Tibial nerve (tissue), 4 donors: ENCODE data around the gene FOXJ3. TPM values are rescaled to one million over a fixed set of nuclear protein-coding genes. Genes with fewer than 3 reads are reported as not detected.

Experiments
- DNase-seq, 2 donors: peaks; one replicate each; pipeline ENCODE4 v3.0.0-alpha.2; 2019; ENCODE audit warnings: low spot score in 2 of 2
- H3K27ac ChIP-seq, 4 donors: fragments of 200-600 bp; sonication (generic) in 3 of 4; one replicate each; pipeline ENCODE4 v1.5.1; 2017 to 2019; ENCODE audit warnings: mild to moderate bottlenecking in 1 of 4
- H3K27me3 ChIP-seq, 2 donors: fragments of 200-600 bp; sonication (generic) in 1 of 2; one replicate each; pipeline versions ENCODE4 v1.5.1 to v1.6.0; 2017 to 2019
- H3K36me3 ChIP-seq, 3 donors: fragments of 200-600 bp; sonication (generic); one replicate each; pipeline ENCODE4 v1.5.1; 2018 to 2019
- H3K4me1 ChIP-seq, 4 donors: fragments of 200-600 bp; sonication (generic) in 3 of 4; one replicate each; pipeline ENCODE4 v1.5.1; 2017 to 2019
- H3K4me3 ChIP-seq, 4 donors: fragments of 200-600 bp; sonication (generic) in 3 of 4; one replicate each; pipeline ENCODE4 v1.5.1; 2017 to 2019; ENCODE audit warnings: mild to moderate bottlenecking in 1 of 4, moderate library complexity in 1 of 4
- H3K9me3 ChIP-seq, 4 donors: fragments of 200-600 bp; sonication (generic) in 3 of 4; one replicate each; pipeline ENCODE4 v1.5.1; 2017 to 2019
- EP300 ChIP-seq, 2 donors: sonication (generic); formaldehyde crosslinking; IDR thresholded peaks; one replicate each; pipeline ENCODE4 v1.6.1; 2017; ENCODE audit warnings: antibody characterized with exemption in 2 of 2, mild to moderate bottlenecking in 1 of 2
- POLR2A ChIP-seq, 2 donors: fragments of 450-650 bp; IDR thresholded peaks; one replicate each; pipeline ENCODE4 v1.6.1; 2017; ENCODE audit warnings: antibody characterized with exemption in 2 of 2, mild to moderate bottlenecking in 2 of 2, moderate library complexity in 2 of 2
- WGBS, 2 donors: methylation state at CpG; one replicate each; pipeline ENCODE4 v1.1.5; 2018; 5-methylcytosine and 5-hydroxymethylcytosine counted together
- total RNA-seq, 4 donors: library from RNA; depleted of rRNA; stranded (reverse); fragments of >200 nt; gene quantifications; one replicate each; pipeline ENCODE4 v1.1.0, GENCODE V29; 2016
- TF ChIP-seq, protein P1 (sequence below), 5 experiments: fragments of 200-600 bp in 3 of 5; fragments of 450-650 bp in 2 of 5; sonication (generic) in 3 of 5; IDR thresholded peaks; one replicate each; pipeline ENCODE4 v1.5.1; 2016 to 2019; ENCODE audit warnings: antibody characterized with exemption in 5 of 5, mild to moderate bottlenecking in 3 of 5, moderate library complexity in 2 of 5

Gene FOXJ3
- total RNA-seq, 4 donors from 2014 or later = 42.7 to 68.1 (median 64.5) TPM

DNA sequence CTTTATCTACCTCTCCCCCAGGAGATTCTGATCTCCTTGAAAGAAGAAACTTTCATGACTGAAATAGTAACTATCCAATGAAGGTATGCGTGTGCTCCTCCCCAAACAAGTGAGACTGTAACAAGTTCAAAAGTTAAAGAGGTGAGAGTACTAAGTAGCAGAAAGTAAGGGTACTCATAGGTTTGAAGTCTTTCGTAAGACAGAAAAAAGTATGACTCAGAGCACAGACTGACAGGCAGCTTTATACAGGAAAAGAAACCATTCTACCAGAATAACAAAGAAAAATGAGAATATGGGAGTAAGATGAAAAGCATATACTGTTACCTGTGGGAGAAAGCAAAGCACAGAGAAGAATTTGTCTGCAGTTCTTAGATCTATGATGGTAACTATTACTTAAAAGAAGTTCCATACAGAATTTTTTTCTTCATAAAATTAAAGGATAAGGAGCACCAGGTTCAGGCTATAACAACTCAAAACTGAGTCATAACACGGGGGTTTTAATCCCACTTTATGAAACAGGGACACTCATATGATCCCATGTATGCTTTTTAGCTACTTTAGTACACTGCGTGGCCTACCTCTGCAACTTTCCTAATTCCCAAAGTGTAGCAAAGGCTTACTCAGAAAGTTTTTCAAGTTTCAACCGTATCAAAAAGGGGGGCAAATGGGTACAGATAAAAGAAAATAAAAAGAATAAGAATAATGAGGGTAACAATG lies 52.0 kb downstream of the FOXJ3 start:
- 72 to 88% methylated on average over 5 of the region's 5 CpGs for WGBS, 2 donors
- Histone ChIP-seq H3K27me3 (no peaks in the 10 kb centered on the region), H3K36me3 (no peaks in the 10 kb centered on the region), H3K9me3 (no peaks in the 10 kb centered on the region), H3K4me3 (no peak overlapping the region), H3K4me1 (peaks cover 0 to 22% (median 3%) of the 10 kb centered on the region in 4 donors), H3K27ac (no peak overlapping the region)
- TF ChIP-seq POLR2A (IDR thresholded peaks at IDR 0.05) (no peak), EP300 (IDR thresholded peaks at IDR 0.05) (no peak)
- TF ChIP-seq, protein P1, sequence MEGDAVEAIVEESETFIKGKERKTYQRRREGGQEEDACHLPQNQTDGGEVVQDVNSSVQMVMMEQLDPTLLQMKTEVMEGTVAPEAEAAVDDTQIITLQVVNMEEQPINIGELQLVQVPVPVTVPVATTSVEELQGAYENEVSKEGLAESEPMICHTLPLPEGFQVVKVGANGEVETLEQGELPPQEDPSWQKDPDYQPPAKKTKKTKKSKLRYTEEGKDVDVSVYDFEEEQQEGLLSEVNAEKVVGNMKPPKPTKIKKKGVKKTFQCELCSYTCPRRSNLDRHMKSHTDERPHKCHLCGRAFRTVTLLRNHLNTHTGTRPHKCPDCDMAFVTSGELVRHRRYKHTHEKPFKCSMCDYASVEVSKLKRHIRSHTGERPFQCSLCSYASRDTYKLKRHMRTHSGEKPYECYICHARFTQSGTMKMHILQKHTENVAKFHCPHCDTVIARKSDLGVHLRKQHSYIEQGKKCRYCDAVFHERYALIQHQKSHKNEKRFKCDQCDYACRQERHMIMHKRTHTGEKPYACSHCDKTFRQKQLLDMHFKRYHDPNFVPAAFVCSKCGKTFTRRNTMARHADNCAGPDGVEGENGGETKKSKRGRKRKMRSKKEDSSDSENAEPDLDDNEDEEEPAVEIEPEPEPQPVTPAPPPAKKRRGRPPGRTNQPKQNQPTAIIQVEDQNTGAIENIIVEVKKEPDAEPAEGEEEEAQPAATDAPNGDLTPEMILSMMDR (IDR thresholded peaks at IDR 0.05) = no peak
- no peak for DNase-seq

DNA sequence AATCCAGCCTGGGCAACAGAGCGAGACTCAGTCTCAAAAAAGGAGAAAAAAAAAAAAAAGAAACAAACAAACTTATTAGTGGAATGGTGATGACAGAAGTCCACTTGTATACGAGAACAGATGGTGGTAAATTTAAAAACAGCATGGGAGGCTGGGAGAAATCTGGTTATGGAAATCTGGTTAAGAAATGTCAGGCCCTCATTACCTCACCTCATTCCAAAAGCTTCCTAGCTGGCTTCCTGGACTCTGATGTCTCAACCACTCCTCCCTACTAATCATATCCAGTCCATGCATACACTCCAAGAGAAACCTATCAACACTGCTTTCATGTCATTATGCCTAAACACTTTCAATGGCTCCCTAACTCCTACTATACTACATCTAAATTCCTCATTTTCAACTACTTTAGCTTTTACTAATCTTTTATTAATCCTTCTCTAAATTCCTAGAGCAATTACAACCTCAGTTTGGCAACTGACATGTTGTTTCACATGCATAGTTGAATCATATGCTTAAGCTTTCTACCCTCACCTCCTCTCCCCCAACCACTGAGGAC lies 52.9 kb downstream of the FOXJ3 start:
- Histone ChIP-seq H3K9me3 (no peaks in the 10 kb centered on the region), H3K36me3 (no peaks in the 10 kb centered on the region), H3K4me3 (no peak overlapping the region), H3K27me3 (no peaks in the 10 kb centered on the region), H3K4me1 (peaks cover 0 to 22% (median 3%) of the 10 kb centered on the region in 4 donors), H3K27ac (no peak overlapping the region)
- 83 to 89% methylated on average over 2 of the region's 2 CpGs for WGBS, 2 donors
- TF ChIP-seq EP300 (IDR thresholded peaks at IDR 0.05) = no peak
- DNase-seq = no peak

DNA sequence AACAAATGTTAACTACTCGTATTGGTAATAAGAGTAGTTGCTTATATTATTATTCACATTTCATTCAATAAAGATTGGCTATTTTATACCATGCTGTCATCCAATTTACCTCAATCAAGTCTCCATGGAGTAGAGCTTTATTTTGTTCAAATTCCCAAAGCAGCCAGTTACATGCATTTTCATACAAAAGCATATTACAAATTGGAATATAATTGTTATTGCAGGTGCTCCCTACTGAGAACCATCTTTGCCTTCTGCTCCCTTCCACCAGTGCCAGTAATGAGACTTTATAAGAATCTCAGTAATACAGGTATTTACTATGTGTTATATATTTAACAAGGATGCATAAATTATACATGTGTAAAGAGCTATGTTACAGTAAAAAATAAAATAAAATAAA lies 54.2 kb downstream of the FOXJ3 start:
- H3K9me3 ChIP-seq = no peaks in the 10 kb centered on the region
- H3K27ac ChIP-seq = no peak overlapping the region
- 90 to 98% methylated on average over 1 of the region's 1 CpG for WGBS, 2 donors
- H3K4me3 ChIP-seq = no peak overlapping the region
- H3K4me1 ChIP-seq = peaks cover 0 to 22% (median 3%) of the 10 kb centered on the region in 4 donors
- H3K36me3 ChIP-seq = no peaks in the 10 kb centered on the region
- DNase-seq = no peak
- no peaks in the 10 kb centered on the region for H3K27me3 ChIP-seq
- TF ChIP-seq POLR2A (IDR thresholded peaks at IDR 0.05) (no peak), EP300 (IDR thresholded peaks at IDR 0.05) (no peak)
- TF ChIP-seq, protein P1 (IDR thresholded peaks at IDR 0.05) = no peak

DNA sequence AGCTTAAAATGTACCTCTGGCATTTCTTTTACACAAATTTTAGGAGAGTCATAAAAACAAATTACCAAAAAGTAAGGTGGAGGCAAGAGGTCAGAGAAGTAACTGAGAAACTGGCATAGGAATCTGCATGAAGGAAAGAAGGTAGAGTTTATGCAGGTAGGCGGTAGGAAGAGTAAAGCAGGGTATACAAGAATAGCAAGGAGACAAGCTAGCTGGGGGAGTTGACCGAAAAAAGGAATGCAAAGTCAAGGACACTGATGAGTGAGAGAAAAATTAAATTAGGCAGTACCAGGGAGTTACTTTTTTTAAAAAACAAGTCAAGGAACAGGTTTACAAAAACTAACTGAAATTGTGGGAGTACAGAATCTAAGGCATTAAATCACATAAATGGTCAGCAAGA lies 56.0 kb downstream of the FOXJ3 start:
- Histone ChIP-seq H3K9me3 (no peaks in the 10 kb centered on the region), H3K27me3 (no peaks in the 10 kb centered on the region), H3K27ac (no peak overlapping the region), H3K4me1 (peaks cover 0 to 33% (median 3%) of the 10 kb centered on the region in 4 donors), H3K4me3 (no peak overlapping the region), H3K36me3 (no peaks in the 10 kb centered on the region)
- no peak for DNase-seq
- 52 to 60% methylated on average over 2 of the region's 2 CpGs for WGBS, 2 donors
- TF ChIP-seq EP300 (IDR thresholded peaks at IDR 0.05) (no peak), POLR2A (IDR thresholded peaks at IDR 0.05) (no peak)
- TF ChIP-seq, protein P1 (IDR thresholded peaks at IDR 0.05) = no peak

DNA sequence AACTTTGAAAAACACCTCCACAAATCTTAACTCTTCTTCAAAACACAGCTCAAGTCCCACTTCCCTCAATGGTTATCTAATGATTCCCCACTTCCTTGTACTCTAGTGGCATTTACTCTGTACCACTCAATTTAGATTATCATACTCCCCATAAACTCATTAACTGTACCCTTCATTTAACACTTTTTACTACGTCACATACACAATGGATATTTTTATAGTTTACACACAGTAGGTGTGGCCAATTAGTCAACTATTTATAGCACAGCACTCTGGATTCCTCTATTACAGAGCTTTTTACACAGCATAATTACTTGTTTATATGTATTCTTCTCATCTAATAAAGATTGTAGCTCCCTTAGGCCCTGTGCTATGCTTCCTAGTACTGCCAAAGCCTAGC lies 62.1 kb downstream of the FOXJ3 start:
- Histone ChIP-seq H3K27ac (no peak overlapping the region), H3K9me3 (no peaks in the 10 kb centered on the region), H3K36me3 (no peaks in the 10 kb centered on the region), H3K27me3 (no peaks in the 10 kb centered on the region), H3K4me1 (peaks cover 0 to 15% (median 0%) of the 10 kb centered on the region in 4 donors), H3K4me3 (no peak overlapping the region)
- 92 to 93% methylated on average over 1 of the region's 1 CpG for WGBS, 2 donors
- no peak for DNase-seq
- TF ChIP-seq POLR2A (IDR thresholded peaks at IDR 0.05) = no peak
- no peak for TF ChIP-seq EP300 (IDR thresholded peaks at IDR 0.05)
- TF ChIP-seq, protein P1 (IDR thresholded peaks at IDR 0.05) = no peak
